D721Med (cell line): ENCODE results near the gene KCNK13.

Source experiments
- DNase-seq: peaks from one replicate; pipeline ENCODE4 v3.0.0; 2011; ENCODE audit warnings: low spot score; ENCODE audit not compliant: insufficient read length
- FAIRE-seq: peaks from 2 replicates; lab custom pipeline; 2011; peaks lifted over from hg19 to GRCh38; lab: Jason Lieb, UNC
- CTCF ChIP-seq: IDR thresholded peaks from 2 replicates; pipeline ENCODE4 v1.5.1; 2012; ENCODE audit warnings: mild to moderate bottlenecking, control low read depth; ENCODE audit not compliant: insufficient read depth; ENCODE audit errors: missing control alignments

The KCNK13 gene

DNA sequence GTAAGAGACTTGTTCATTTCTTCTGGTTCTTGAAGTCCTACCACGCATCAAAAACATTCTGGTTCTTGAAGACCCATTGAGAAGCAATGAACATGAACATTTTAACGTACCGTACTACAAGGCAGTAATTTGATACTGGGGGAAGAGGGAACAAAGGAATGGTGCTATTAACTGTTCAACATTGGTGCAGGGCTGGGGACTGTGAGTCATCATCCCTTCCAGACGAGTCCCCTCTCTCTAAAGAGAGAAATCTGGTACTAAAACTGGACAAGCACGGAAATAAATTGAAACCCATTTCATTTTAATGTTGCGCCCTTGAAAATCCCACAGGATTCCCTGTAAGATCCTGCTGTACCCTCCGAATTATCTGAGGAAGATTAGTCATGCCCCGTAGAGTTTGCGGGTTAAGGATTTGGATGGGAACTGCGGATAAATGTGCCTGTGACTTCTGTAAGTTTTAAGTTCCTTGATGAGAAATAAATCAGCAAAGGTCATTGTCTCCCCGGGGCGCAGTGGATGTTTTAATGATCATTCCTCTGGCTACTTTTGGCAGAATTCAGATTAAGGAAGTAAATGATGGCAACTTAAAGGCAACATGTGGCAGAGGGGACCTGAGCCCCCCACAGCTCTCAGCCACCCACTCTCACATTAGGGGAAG is 78.6 kb downstream of the KCNK13 start:
- FAIRE-seq (no peak), DNase-seq (no peak)
- no peak for TF ChIP-seq CTCF

DNA sequence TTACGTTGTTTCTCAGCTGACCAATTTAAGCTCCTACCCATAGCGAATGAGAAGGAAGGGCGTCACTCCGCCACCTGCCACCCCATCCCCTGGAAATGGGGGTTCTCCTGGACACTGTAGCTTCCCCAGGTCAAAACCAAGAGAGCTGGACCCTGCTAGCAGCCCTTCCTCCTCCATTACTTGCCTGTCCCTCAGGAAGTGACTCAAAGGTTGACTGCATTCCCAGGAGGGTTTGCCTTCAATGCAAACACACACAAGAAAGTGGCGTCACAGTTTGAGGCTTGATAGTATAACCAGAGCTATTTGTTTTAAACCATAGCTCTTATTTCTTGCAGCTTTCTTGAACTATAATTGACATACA is 79.1 kb downstream of the KCNK13 start:
- FAIRE-seq (no peak), DNase-seq (no peak)
- no peak for TF ChIP-seq CTCF

DNA sequence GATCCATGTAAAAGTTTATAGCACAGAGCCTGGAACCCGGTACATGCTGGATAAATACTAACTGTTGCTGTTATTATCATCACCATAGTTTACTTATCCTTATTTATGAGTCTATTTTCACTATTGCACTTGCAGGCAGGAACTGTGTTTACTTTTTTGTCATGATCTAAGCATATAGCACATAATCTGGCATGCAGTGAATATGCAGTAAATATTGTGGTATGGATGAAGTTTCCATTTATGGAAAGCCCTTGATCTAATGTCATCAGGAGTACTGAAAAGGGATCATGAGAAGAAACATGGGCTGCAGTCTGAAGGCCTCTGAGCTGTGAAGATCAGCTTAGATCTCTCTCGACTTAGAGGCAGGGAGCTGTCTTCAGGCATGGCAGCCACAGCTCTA is 91.6 kb downstream of the KCNK13 start:
- DNase-seq (no peak), FAIRE-seq (no peak)
- no peak for TF ChIP-seq CTCF

- no peak for TF ChIP-seq CTCF
- no peak for DNase-seq
- no peak for FAIRE-seq
Measured at GRCh38 chr14:90154110-90154509, 92.3 kb downstream of the KCNK13 start.

GRCh38 chr14:90159146-90159545 is 97.4 kb downstream of the KCNK13 start:
- no peak for TF ChIP-seq CTCF
- FAIRE-seq: no peak
- DNase-seq: no peak

GRCh38 chr14:90159688-90160087 is 97.9 kb downstream of the KCNK13 start:
- DNase-seq (no peak), FAIRE-seq (no peak)
- TF ChIP-seq CTCF: no peak

GRCh38 chr14:90161129-90161528 is 99.3 kb downstream of the KCNK13 start:
- FAIRE-seq: no peak
- no peak for TF ChIP-seq CTCF

More at GRCh38 chr14:90161129-90161528, 99.3 kb downstream of the KCNK13 start:
- DNase-seq: no peak
